GM12878 (cell line): ENCODE data around the gene FAM8A1. TPM values are rescaled to one million over a fixed set of nuclear protein-coding genes. Genes with fewer than 3 reads are reported as not detected.

Experiments used
- ATAC-seq: fragments of 200-7000 bp; cut with Tn5 transposase; 3 replicates; pipeline ENCODE4 v1.9.1; 2020; ENCODE audit warnings: mild to moderate bottlenecking, moderate library complexity
- BruUV-seq: library from RNA; stranded (reverse); fragments of 400-500 nt; replicated peaks from 2 replicates; lab custom pipeline; 2021; lab: Mats Ljungman, UMichigan
- CTCF ChIA-PET: fragments of 300-600 bp; sonication (Branson Sonifier 250); formaldehyde crosslinking; extraction: SDS; loops from one replicate; lab custom pipeline; 2021; ENCODE audit warnings: inconsistent platforms; lab: Yijun Ruan, JAX
- POLR2A ChIA-PET: fragments of 350-600 bp; formaldehyde crosslinking; extraction: SDS; loops from one replicate; lab custom pipeline; 2021; ENCODE audit warnings: inconsistent platforms; lab: Charles Lee
- RAD21 ChIA-PET: fragments of 300-600 bp; sonication (Branson Sonifier 250); formaldehyde crosslinking; loops from one replicate; lab custom pipeline; 2023; ENCODE audit warnings: antibody characterized with exemption; ENCODE audit not compliant: unreplicated experiment; lab: Charles Lee
- SMC1A ChIA-PET: fragments of 300-600 bp; sonication (Branson Sonifier 250); formaldehyde crosslinking; loops from one replicate; lab custom pipeline; 2023; ENCODE audit not compliant: unreplicated experiment, uncharacterized antibody; lab: Charles Lee
- DNase-seq: peaks from one replicate; pipeline ENCODE4 v3.0.0-alpha.2; 2011; ENCODE audit warnings: low read depth, low spot score
- FAIRE-seq: peaks from 3 replicates; lab custom pipeline; 2011; peaks lifted over from hg19 to GRCh38; lab: Jason Lieb, UNC
- H2AFZ ChIP-seq: 2 replicates; pipeline ENCODE4 v1.6.0; 2011; ENCODE audit warnings: low read depth, low read length, control low read depth; ENCODE audit not compliant: control insufficient read depth
- H3K27ac ChIP-seq: 2 replicates; pipeline ENCODE4 v1.5.1; 2011; ENCODE audit warnings: control low read depth; ENCODE audit not compliant: control insufficient read depth, insufficient read depth
- H3K27me3 ChIP-seq, 2 experiments: replicated peaks in 1 of 2; 2 replicates each; pipeline versions ENCODE4 v1.6.0 to v1.6.1; 2011; ENCODE audit warnings: low read length in 1 of 2; ENCODE audit not compliant: control insufficient read depth in 2 of 2, insufficient read depth in 2 of 2
- H3K36me3 ChIP-seq, 2 experiments: 2 replicates each; pipeline ENCODE4 v1.5.1; 2011; ENCODE audit warnings: low read length in 1 of 2; ENCODE audit not compliant: control insufficient read depth in 2 of 2, insufficient read depth in 2 of 2
- H3K4me1 ChIP-seq: 2 replicates; pipeline ENCODE4 v1.6.1; 2011; ENCODE audit warnings: mild to moderate bottlenecking, low read length, moderate library complexity, mixed read lengths; ENCODE audit not compliant: control insufficient read depth, insufficient read depth
- H3K4me2 ChIP-seq: 2 replicates; pipeline ENCODE4 v1.6.0; 2011; ENCODE audit warnings: control low read depth; ENCODE audit not compliant: control insufficient read depth, insufficient read depth
- H3K4me3 ChIP-seq: fragments of 200-600 bp; sonication (generic); 2 replicates; pipeline ENCODE4 v1.5.1; 2016
- H3K79me2 ChIP-seq: 2 replicates; pipeline ENCODE4 v1.6.0; 2011; ENCODE audit warnings: low read length; ENCODE audit not compliant: control insufficient read depth, insufficient read depth
- H3K9ac ChIP-seq: 2 replicates; pipeline ENCODE4 v1.8.0; 2011; ENCODE audit warnings: low read length, control low read depth, mixed read lengths; ENCODE audit not compliant: control insufficient read depth, insufficient read depth
- H3K9me3 ChIP-seq: replicated peaks from 3 replicates; pipeline ENCODE4 v1.5.1; 2011; ENCODE audit warnings: mild to moderate bottlenecking, low read length; ENCODE audit not compliant: control insufficient read depth, insufficient read depth
- H4K20me1 ChIP-seq: 2 replicates; pipeline ENCODE4 v1.6.0; 2011; ENCODE audit not compliant: control insufficient read depth, insufficient read depth
- CEBPB ChIP-seq, 2 experiments: fragments of 150-350 bp in 1 of 2; IDR thresholded peaks; 2 replicates each; pipeline ENCODE4 v1.6.1; 2012 to 2014; ENCODE audit warnings: low read depth in 2 of 2, low read length in 2 of 2, borderline replicate concordance in 1 of 2, inconsistent platforms in 1 of 2
- CEBPZ ChIP-seq: fragments of 150-350 bp; IDR thresholded peaks from 2 replicates; pipeline ENCODE4 v1.6.1; 2016; ENCODE audit warnings: low read depth, low read length
- CTCF ChIP-seq, 3 experiments: IDR thresholded peaks in 2 of 3; conservative IDR thresholded peaks in 1 of 3; 2 replicates each; pipeline ENCODE4 v1.5.1; 2011; ENCODE audit warnings: low read depth in 3 of 3, low read length in 3 of 3, mild to moderate bottlenecking in 3 of 3, control low read depth in 2 of 3, moderate library complexity in 2 of 3, inconsistent platforms in 1 of 3, mixed read lengths in 1 of 3; ENCODE audit not compliant: control insufficient read depth in 2 of 3, insufficient read depth in 1 of 3; ENCODE audit errors: extremely low read depth in 1 of 3
- FOXM1 ChIP-seq: IDR thresholded peaks from 2 replicates; pipeline ENCODE4 v1.6.1; 2012; ENCODE audit warnings: low read depth, mild to moderate bottlenecking, inconsistent platforms, low read length, moderate library complexity
- PBX3 ChIP-seq: IDR thresholded peaks from 2 replicates; pipeline ENCODE4 v1.6.1; 2011; ENCODE audit warnings: mild to moderate bottlenecking, low read depth, low read length, moderate library complexity; ENCODE audit not compliant: insufficient replicate concordance
- PKNOX1 ChIP-seq: fragments of 450-650 bp; IDR thresholded peaks from 2 replicates; pipeline ENCODE4 v1.6.1; 2016; ENCODE audit warnings: mild to moderate bottlenecking
- RFX5 ChIP-seq: IDR thresholded peaks from 2 replicates; pipeline ENCODE4 v1.6.1; 2011; ENCODE audit warnings: low read depth, low read length, improper control_type of control experiment
- SIN3A ChIP-seq: IDR thresholded peaks from 2 replicates; pipeline ENCODE4 v1.6.1; 2012; ENCODE audit warnings: low read depth, low read length, improper control_type of control experiment
- SREBF1 ChIP-seq: IDR thresholded peaks from 2 replicates; pipeline ENCODE4 v1.6.1; 2012; ENCODE audit warnings: mild to moderate bottlenecking, low read length
- TAF1 ChIP-seq: IDR thresholded peaks from 2 replicates; pipeline ENCODE4 v1.6.1; 2011; ENCODE audit warnings: mild to moderate bottlenecking, low read depth, low read length, borderline replicate concordance
- TARDBP ChIP-seq: IDR thresholded peaks from 2 replicates; pipeline ENCODE4 v1.6.1; 2016; ENCODE audit warnings: borderline replicate concordance
- ZNF687 ChIP-seq: fragments of 450-650 bp; IDR thresholded peaks from 2 replicates; pipeline ENCODE4 v1.6.1; 2017; ENCODE audit warnings: mild to moderate bottlenecking, moderate library complexity
- in situ Hi-C: fragments of 300-500 bp; cut with MboI; formaldehyde crosslinking; loops from 9 replicates; pipeline ENCODE4 v1.14.3; 2018; ENCODE audit warnings: mixed read lengths
- intact Hi-C: fragments of 100-400 bp; cut with micrococcal nuclease; formaldehyde crosslinking; loops from one replicate; pipeline ENCODE4 v1.14.2; 2022; ENCODE audit not compliant: unreplicated experiment
- polyA plus RNA-seq, 11 experiments: library from polyadenylated mRNA; depleted of rRNA in 4 of 11; unstranded in 6 of 11; stranded (reverse) in 5 of 11; fragments of >200 nt; fragmentation: Nextera tagmentation in 4 of 11; fragmentation: Illumina TruSeq in 1 of 11; extraction: Ambion mirVana in 4 of 11; extraction: Trizol in 1 of 11; gene quantifications; 1 replicate in 1 of 11; 2 replicates in 10 of 11; pipeline versions ENCODE4 v1.2.1 to v1.2.3, GENCODE V29; 2011 to 2016; ENCODE audit warnings: inconsistent platforms in 2 of 11, missing spikeins in 2 of 11, low read depth in 1 of 11
- total RNA-seq, 4 experiments: library from RNA; depleted of rRNA in 3 of 4; stranded (reverse); fragments of >200 nt in 3 of 4; fragmentation: Illumina TruSeq in 1 of 4; extraction: Trizol in 1 of 4; gene quantifications; 2 replicates each; pipeline versions ENCODE4 v1.2.1 to v1.2.3, GENCODE V29; 2013 to 2021

Gene FAM8A1
- total and polyA plus RNA-seq, 10 of the 15 experiments (the other 5 are each of a cell fraction or from before 2014, with no cell fraction given), result 1.4 to 7.4 (median 3.6) TPM

GRCh38 chr6:17593246-17593645 lies 6.9 kb upstream of the FAM8A1 start:
- ChIA-PET POLR2A (no interaction called here), SMC1A (no interaction called here), RAD21 (no interaction called here), CTCF (interaction anchor here (1.1 to 2.6 kb wide), 3 partner anchors 9 to 222 kb away, joined by 3 to 9 read pairs (median 4); no protein-coding TSS in a partner anchor)
- no peak for TF ChIP-seq ZNF687
- TF ChIP-seq CEBPB (IDR thresholded peaks at IDR 0.05; ENCODE audit: borderline replicate concordance in 1 of 2, low read depth in 2 of 2, low read length in 2 of 2), result no peak
- no peak for TF ChIP-seq PKNOX1
- no peak for TF ChIP-seq SIN3A
- TF ChIP-seq FOXM1, result no peak
- no peak for TF ChIP-seq RFX5
- no peak for TF ChIP-seq TAF1
- no peak for TF ChIP-seq CTCF (IDR thresholded peaks at IDR 0.05 in 2 of 3, conservative IDR thresholded peaks at IDR 0.05 in 1 of 3; ENCODE audit: control insufficient read depth in 2 of 3, extremely low read depth in 1 of 3, insufficient read depth in 1 of 3, low read depth in 3 of 3, low read length in 3 of 3)
- no peak for TF ChIP-seq CEBPZ
- TF ChIP-seq TARDBP, result no peak
- no peak for TF ChIP-seq PBX3
- TF ChIP-seq SREBF1, result no peak
- DNase-seq (no peak), ATAC-seq (no peak), FAIRE-seq (no peak)
- Histone ChIP-seq H3K4me3 (no peak overlapping the region), H3K27ac (no peak overlapping the region), H3K4me1 (peaks cover 5% of the 10 kb centered on the region; the same call in 1 of the 2 replicates), H2AFZ (no peak overlapping the region), H3K4me2 (no peak overlapping the region), H3K9ac (no peak overlapping the region), H3K9me3 (no peaks in the 10 kb centered on the region), H3K36me3 (no peaks in the 10 kb centered on the region), H3K79me2 (no peaks in the 10 kb centered on the region), H4K20me1 (no peaks in the 10 kb centered on the region), H3K27me3 (no peaks in the 10 kb centered on the region)
- no TSS peak for BruUV-seq
- intact Hi-C loops (no loop called here), in situ Hi-C loops (loop anchor here (5.0 kb wide), 1 partner anchor 209 kb away; no protein-coding TSS in a partner anchor)
